Activated T-cell treated with anti-CD3 and anti-CD28 coated beads for 1 hour (primary cell): ENCODE results near the gene C10orf120.

Experiments
- DNase-seq: peaks from one replicate; pipeline ENCODE4 v3.0.0-alpha.2; 2020; ENCODE audit warnings: low read depth

The C10orf120 gene

GRCh38 chr10:122699796-122700455, at the start of gene C10orf120:
TSS of gene C10orf120 (minus strand) at chr10:122699846. CDS start at chr10:122699790, 56 bp downstream.
- DNase-seq: no peak

- no peak for DNase-seq
Observed at GRCh38 chr10:122748496-122748895, 48.9 kb upstream of the C10orf120 start.

DNA sequence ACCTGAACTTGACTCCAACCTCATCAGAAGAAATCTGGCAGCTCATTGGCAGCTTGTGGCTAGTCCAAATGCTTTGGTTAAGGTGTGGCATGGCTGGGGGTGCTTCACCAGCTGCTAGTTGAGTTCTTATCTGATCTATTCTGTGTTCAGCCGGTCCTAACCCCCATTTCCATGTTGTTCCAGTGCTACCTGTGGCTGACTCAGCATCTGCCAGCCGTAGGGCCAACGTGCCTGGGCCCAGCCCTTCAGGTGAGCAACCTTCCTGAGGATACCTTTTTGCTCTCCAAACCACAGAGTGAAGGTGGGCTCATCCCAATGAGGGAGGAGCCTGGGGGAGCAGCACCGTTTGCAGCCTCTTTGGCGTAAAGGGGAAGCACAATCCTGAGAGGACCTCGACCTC, 46.8 kb upstream of the C10orf120 start:
- DNase-seq: no peak

DNA sequence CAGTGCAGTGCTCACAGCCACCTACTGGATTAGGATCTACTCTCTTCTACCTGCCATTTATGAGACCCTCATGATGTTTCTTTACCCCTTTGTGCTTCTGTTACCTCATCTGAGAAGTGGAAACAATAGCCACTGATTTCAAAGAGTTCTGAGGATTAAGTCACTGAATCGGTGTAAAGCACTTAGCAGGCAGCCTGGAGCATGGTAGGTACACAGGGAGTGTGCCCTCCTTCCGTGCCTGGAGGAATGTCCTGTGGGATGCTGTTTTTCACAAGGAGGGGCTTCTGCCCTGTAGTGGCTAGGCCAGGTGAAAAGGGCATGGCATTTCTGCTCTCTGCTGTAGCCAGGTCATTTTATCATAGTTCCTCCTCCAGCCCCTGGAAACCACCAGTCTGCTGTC, 44.6 kb upstream of the C10orf120 start:
- no peak for DNase-seq

DNA sequence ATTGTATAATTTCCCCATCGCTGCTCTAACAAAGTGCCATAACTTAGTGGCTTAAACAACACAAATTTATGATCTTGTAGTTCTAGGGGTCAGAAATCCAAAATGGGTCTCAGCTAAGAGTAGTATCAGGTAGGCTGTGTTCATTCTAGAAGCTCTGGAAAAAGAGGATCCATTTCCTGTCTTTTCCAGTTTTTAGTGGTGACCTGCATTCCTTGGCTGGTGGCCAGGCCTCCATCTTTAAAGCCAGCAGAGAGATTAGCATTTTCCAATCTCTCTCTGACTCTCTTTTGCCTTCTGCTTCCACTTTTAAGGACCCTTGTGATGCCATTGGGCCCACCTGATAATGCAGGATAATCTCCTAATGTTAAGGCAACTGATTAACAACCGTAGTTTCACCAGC, 41.0 kb upstream of the C10orf120 start:
- DNase-seq: no peak

- no peak for DNase-seq
Observed at GRCh38 chr10:122738031-122738430, 38.4 kb upstream of the C10orf120 start.

- no peak for DNase-seq
Observed at GRCh38 chr10:122733931-122734665, 34.5 kb upstream of the C10orf120 start.

GRCh38 chr10:122733443-122733842, 33.8 kb upstream of the C10orf120 start:
- DNase-seq: no peak

DNA sequence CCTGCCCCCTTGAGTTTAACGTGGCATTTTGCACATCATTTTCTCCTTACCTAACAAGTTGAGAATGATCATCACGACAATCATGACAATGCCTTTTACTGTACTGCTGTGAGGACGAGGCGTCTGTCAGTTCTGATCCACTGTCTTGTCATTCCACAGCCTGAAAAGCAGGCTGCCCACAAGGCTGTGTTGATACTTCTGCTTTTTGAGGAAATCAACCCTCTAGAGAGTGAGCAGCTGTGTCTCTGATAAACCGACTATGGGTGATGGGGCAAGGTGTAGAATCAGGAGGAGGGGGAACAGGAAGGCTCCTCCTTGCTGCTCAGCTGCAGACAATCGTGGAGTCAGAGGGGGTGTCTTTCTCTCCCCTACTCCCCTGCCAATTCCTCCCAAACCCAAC, 30.6 kb upstream of the C10orf120 start:
- DNase-seq: no peak

DNA sequence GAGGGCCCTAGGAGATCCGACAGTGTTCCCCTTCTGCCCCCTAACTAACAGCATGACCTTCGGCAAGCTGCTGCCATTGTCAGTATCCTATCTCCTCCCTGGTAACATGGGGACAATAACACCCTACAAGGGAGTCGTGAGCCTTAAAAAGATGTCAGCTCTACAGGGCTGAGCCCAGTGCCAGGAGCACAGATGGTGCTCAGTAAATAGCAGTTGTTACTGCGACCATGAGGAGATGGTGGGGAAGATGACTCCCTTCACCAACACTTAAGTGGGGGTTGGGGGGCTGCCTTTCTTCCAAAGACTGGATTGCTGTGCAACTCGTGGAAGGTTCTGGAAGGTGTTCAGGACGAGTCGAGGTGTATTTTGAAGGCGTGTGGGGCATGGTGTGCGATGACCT, 29.5 kb upstream of the C10orf120 start:
- no peak for DNase-seq

- DNase-seq: no peak
Observed at GRCh38 chr10:122727426-122727825, 27.8 kb upstream of the C10orf120 start.

DNA sequence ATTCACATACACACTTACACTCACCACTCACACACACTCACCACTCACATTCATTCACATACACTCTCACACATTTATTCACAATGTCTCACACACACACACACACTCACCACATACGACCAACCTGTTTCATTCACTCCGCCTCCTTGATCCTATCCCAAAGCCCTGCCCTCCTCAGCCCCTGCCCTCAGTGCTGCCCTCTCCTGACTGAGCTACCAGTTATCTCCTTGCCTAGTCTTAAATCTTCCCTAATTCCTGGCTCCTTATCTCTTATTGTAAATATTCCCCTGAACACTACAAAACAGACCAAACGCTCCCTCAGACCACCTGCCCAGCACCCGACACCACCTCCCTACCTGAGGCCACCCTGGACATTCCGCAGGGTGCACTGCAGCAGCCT, 26.1 kb upstream of the C10orf120 start:
- DNase-seq: no peak

- DNase-seq: no peak
Observed at GRCh38 chr10:122725006-122725405, 25.4 kb upstream of the C10orf120 start.

DNA sequence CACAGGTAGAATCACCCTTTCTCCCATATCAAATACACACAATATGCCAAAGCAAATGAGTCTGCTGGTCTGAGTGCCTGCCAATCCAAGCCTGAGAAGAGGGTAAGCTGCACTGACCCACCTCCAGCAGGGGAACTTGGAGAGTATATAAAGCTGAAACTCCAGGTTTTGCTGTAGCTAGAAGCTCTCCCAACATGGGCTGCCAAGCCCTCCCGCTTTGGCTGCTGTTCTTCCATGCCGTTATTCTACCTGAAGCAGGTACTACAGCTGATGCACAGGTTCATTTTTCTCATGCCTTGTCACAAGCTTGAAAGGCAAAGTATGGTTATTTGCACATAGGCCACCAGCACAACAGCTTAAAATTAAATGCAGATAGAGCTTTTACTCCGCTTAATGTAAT, 21.5 kb upstream of the C10orf120 start:
- no peak for DNase-seq

GRCh38 chr10:122716025-122716424, 16.4 kb upstream of the C10orf120 start:
- no peak for DNase-seq

- no peak for DNase-seq
Observed at GRCh38 chr10:122715576-122715975, 15.9 kb upstream of the C10orf120 start.

- DNase-seq: no peak
Observed at GRCh38 chr10:122713091-122713885, 13.6 kb upstream of the C10orf120 start.

GRCh38 chr10:122710576-122710975, 10.9 kb upstream of the C10orf120 start:
- DNase-seq: no peak

- DNase-seq: no peak
Observed at GRCh38 chr10:122709971-122710370, 10.3 kb upstream of the C10orf120 start.

DNA sequence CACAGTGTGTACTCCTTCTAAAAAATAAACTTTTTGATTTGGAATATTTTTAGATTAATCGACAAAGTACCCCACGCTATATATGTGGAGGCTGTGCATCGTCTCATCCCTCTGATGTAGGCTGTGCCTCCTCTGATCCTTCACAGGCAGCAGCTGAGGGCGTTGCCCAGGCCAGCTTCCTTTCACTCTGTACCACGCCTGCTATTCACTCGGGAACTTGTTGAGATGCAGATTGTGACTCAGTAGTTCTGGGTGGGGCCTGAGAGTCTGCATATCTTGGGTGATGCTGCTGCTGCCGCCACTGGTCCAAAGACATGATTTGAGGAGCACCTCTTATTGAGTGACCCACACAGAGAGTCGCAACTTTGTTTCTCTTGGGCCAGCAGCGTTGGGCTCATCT, 7.9 kb upstream of the C10orf120 start:
- DNase-seq: no peak

- DNase-seq: no peak
Observed at GRCh38 chr10:122706947-122707346, 7.3 kb upstream of the C10orf120 start.

GRCh38 chr10:122706467-122706866, 6.8 kb upstream of the C10orf120 start:
- no peak for DNase-seq
